Stimulated activated CD4-positive, alpha-beta T cell treated with anti-CD3 and anti-CD28 coated beads, Interleukin-15, amount 100 ng/mL, for 48 hours (primary cell): Measurements from ENCODE around the gene DERL3.

Experiments
- DNase-seq, 2 donors: peaks; one replicate each; pipeline ENCODE4 v3.0.0-alpha.2; 2020; ENCODE audit warnings: low read depth in 2 of 2

Gene DERL3

DNA sequence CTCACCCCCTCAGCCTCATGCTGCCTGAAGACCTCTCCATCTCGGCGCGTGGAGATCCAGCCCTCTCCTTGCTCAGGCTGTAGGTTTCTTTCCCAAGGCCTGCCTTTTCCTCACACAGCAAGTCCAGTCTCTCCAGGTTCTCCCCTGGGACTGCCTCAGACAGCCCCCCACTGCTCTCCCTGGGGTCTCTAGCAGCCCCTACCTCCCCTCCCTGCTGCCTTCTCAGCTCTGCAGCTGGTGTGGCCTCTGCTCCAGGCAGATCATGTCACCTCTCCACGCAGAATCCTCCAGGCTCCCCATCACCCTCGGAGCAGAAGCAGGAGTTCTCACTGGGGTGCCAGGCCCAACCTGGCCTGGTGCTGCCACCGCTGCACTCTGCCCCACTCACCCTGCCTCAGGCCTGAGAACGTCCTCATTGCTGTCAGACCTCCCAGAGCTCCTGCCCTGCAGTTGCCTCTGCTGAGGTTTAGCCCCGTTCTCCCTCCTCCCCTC lies 36.9 kb downstream of the DERL3 start:
- DNase-seq, result no peak

DNA sequence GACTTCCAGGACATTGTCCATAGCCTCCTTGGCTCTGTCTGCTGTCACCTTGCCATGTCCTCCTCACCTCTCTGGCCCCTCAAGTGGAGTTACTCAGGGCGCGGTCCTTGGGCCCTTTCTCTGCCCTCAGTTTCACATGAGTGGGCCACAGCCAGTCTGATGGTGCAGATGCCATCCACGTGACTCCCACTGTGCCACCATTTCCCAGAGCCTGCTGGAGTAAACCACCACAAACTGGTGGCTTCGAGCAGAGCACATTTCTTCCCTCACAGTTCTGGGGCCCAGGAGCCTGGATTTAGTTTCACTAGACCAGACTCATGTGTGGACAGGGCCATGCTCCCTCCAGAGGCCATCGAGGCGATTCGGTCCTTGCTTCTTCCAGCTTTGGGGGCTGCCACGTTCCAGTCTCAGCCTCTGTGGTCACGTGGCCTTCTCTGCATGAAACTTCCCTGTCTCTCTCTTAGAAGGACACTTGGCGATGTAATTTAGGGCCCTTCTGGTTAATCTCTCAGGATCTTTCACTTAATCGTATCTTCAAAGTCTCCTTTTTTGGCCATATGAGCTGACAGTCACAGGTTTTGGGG lies 37.5 kb downstream of the DERL3 start:
- DNase-seq, result no peak

DNA sequence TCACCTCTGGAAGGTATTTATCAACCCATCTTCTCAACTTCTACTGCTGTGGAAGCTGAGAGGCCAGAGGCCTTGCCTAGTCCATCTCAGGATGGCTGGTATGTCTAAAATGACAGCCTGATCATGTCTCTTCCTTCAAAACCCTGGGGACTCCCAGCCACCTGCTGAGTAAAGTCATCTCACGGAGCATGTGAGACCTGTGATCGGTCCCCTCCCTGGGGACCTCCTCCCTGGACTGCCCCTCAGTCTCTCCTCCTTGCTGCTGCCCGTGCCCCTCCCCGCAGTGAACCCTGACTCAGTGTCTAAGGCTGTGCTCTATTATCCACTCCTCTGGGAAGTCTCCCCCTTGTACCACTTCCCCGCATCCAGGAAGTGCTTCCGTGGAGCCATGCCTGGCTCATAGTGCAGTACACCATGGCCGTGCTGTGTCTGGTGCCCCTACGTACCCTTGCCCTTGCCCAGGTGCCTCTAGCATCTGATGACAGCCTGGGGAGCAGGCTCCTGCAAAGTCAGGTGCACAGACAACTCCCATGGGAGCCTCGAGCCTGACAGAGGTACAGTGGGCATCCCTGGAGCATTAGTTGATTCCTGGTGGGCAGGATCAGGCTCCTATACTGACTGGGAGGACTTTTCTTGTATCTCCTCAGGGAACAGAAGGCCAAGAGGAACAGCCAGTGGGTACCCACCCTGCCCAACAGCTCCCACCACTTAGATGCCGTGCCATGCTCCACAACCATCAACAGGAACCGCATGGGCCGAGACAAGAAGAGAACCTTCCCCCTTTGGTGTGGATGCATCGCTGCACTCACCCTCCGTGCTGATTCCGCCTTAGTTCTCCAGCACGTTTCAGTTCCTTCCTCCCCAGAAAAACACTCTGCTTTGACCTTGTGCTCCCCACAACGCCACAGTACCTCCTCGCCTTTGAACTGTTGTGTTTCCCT lies 38.2 kb downstream of the DERL3 start:
- no peak for DNase-seq

DNA sequence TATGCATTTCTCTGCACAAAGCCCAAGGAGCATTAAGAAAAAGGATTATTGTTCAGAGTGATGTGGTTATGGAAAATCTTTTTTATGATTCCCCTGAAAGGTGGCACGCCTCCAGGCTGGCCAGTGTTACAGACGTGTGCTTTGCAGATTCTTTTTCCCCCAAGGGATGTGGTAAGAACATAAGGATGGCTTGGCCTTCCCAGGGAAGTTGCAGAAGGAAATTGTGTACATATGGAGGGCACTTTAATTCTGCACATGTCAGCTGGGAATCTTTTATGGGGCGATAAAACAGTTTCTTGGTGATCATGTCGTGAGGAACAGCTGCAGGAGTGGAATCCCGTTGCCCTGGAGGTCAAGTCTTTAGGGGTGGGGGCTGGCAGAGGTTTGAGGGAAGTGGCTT lies 42.3 kb downstream of the DERL3 start:
- DNase-seq, result no peak

DNA sequence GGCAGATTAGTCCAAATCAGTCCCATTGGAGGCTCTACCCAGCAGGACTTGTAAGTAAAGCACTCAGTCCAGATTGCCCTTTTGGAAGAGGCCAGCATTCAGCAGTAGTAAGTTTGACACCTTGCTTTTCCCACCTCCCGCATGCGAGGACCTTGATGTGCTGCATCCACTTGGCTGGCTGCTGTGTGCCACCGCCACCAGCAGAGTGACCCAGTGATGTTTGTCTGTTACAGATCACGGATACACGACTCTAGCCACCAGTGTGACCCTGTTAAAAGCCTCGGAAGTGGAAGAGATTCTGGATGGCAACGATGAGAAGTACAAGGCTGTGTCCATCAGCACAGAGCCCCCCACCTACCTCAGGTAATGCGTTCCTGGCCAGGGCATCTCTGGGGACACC lies 45.5 kb downstream of the DERL3 start:
- DNase-seq, result no peak

DNA sequence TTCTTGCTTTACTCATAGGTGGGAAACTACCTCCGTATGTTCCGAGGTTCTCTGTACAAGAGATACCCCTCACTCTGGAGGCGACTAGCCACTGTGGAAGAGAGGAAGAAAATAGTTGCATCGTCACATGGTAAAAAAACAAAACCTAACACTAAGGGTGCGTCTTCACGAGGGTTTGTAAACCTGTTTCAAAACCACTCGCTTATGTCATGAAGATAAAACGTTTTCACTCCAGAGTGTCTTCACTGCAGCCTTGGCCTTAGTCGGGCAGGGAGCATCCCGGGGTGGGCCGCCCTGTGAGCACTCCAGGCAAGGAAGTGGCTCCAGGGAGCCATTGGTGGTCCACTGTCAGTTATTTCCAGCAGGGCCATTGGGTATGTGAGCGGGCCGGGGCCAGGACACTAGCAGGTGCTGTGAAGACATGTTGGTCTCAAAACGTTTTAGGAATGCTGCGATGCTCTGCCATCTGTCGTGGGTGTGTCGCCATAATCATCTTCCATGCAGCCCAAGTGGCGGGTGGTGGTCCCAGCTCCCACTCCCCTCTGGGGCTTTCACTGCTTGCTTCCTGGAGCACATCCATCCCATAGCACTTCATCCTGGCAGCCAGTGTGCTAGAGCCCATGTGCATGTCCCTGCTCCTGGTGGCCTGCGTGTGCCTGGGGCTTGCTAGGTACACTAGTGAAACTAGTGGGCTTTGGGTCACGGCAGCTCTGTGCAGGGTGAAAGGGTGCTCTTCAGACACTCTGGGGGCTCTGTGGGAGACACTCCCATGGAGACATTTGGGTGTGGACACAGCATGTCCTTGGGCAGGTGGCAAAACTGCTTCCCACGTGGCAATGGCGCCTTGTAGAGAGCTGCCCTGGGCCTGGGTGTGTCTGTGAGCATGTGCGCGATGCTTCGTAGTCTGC lies 46.8 kb downstream of the DERL3 start:
- no peak for DNase-seq

DNA sequence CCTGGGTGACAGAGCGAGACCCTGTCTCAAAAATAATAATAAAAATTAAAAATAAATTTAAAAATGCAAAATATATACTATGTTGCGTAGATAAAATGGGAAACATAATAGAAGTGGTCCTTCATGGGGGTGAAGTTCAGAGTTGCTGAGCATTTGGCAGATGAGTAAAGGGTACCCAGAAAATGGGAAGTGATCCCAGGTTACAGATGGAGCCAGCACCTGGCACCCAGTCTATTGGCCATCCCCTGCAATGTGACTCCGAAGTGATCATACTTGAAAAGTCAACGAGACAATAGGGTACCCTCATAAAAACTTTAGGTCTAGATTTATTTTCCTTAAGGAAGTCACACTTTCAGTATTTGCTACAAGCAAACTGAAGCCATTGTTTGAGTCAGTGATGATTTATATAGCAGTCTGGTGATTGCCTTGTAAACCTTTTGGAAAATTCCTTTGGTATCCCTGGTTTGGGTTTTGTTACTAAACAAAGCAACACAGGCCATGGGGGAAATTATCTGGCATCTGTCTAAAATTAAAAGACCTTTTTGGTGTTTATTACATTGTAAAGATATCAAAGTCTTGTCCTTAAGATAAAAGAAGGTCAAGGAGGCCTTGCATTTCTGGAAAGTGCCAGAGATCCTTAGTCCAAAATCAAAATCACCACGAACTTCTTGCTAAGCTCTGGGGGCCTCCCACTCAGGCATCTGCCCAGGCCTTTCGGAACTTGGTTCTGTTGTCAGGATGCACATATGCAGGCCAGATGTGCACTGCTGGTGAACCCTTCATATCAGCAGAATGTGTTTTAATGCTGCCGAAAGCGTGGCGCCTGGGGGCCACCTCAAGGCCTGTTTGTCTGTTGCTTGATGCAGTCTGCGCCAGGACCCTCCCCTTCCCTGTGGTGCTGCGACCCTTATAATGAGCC lies 47.7 kb downstream of the DERL3 start:
- DNase-seq, result no peak

DNA sequence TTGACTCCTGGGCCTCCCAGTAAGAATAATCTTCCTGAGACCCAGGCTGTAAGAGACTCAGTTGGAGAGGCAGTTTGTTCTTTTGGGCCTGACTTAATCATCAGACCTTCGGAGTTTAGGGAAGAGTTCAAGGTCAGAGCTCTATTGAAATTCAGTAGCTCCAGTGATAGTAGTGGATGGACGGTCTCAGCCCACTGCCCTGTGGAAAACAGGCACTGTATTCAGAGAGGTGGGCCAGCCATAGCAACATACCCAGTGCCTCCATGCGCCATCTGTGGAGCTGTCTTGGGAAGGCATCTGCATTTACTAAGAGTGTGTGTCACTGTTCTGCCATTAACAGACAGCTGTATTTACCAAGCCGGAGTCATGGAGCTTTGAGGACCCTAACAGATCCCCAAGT lies 49.2 kb downstream of the DERL3 start:
- DNase-seq, result no peak

DNA sequence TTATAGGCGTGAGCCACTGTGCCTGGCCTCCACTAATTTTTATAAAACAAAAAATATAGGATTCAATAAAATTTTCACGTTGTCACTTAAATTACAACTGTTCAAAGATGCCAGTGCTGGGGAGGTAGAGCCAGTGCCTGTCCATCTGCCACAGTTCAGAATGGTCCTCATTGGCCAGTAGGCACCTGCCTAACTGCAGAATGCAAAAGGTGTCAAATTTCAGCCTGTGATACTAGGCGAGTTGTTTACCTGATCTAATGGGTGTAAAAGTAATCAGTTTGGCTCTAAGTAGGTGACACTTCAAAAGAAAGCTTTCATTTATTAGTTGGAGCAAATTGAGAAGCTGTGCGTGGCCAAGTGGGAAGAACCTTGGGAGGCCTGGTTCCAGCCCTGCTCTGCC lies 49.7 kb downstream of the DERL3 start:
- no peak for DNase-seq

DNA sequence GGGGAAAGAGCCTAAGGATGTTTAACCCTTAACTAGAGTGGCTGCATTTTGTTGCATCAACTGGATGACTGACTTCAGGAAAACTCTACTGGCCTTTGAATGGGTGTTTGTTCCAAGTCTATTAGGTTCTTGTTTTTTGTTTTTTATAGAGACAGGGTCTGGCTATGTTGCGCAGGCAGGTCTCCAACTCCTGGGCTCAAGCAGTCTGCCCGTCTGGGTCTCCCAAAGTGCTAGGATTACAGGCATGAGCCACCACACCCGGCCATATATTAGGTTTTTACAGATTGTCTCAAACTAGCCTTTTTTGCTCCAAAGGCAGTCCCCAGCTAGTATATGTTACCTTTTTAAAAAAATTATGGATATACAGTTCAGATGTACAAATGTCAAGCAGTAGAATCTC lies 50.9 kb downstream of the DERL3 start:
- no peak for DNase-seq

DNA sequence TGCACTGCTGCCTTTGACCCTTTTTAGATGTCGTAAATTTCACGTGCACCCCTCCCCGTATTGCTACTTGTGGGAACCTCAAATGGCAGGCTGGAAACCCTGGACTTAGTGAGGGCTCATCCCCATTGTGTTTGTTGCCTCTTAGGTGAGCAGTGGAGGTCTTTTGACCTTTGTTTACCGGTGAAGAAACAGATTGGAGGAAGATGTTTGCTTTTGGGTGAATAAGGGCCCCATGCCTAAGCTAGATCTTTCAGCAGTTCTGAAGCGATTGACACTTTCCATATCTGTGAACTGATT lies 51.3 kb downstream of the DERL3 start:
- DNase-seq, result no peak

DNA sequence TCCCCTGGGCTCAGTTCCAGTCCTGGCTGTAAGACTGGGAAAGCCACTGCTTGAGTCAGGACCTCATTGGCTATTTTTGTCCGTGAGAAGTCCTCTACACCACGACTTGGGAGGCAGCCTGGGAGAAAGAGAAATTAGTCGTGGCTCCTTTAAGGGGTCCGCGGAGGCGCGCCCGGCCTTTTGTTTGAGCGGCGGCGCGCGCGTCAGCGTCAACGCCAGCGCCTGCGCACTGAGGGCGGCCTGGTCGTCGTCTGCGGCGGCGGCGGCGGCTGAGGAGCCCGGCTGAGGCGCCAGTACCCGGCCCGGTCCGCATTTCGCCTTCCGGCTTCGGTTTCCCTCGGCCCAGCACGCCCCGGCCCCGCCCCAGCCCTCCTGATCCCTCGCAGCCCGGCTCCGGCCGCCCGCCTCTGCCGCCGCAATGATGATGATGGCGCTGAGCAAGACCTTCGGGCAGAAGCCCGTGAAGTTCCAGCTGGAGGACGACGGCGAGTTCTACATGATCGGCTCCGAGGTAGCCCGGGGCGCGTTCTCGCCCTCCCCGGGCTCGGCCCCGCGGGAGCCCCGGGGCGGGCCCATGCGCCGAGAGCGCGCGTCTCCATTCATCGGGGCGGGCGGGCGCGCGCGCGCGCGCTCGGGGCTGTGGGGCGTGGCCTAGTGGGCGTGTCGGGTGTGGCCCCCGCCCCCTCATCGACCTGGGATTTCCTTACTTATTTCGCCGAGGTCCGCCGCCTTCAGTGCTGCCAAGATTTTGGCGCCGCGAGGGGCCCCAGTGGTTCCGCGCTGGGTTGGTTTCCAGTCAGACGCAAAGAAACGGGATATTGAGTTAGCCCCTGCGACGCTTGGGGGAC lies 51.8 kb downstream of the DERL3 start, which contains the start of gene SMARCB1:
TSS of gene SMARCB1 (plus strand) at position 215 of the 848 bp plus-strand sequence. CDS start at position 419, 204 bp downstream.
- peak; percentile 83 to 87 for DNase-seq

DNA sequence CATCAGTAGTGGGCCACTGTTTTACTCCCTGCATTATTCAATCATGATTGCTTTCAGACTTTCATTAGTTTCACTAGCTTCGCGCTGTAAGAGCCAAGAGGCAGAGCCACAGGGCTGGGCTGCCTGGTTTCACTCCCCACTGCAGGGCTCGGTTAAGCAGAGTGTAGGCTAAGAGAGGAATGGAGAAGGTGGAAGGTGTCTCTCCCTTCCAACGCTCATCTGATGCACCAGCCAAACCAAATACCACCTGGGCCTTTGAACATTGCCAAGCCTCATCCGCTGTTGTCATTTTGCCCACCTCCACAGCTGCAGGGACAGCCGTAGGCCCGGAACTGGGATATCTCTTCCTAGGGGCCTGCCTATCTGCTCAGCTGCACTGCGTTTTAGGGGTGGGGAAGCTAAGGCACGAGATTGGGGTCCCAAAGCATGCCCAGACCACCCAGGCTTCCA lies 52.5 kb downstream of the DERL3 start:
- DNase-seq, result no peak
